Measurements from ENCODE around the gene MTX1. TPM values are rescaled to one million over a fixed set of nuclear protein-coding genes. Genes with fewer than 3 reads are reported as not detected.
A peak's percentile ranks its signal among the peaks of the same experiment; 100 is the strongest.

The MTX1 gene
- total RNA-seq, 1 donor from 2014 or later, result 26.1 TPM

DNA sequence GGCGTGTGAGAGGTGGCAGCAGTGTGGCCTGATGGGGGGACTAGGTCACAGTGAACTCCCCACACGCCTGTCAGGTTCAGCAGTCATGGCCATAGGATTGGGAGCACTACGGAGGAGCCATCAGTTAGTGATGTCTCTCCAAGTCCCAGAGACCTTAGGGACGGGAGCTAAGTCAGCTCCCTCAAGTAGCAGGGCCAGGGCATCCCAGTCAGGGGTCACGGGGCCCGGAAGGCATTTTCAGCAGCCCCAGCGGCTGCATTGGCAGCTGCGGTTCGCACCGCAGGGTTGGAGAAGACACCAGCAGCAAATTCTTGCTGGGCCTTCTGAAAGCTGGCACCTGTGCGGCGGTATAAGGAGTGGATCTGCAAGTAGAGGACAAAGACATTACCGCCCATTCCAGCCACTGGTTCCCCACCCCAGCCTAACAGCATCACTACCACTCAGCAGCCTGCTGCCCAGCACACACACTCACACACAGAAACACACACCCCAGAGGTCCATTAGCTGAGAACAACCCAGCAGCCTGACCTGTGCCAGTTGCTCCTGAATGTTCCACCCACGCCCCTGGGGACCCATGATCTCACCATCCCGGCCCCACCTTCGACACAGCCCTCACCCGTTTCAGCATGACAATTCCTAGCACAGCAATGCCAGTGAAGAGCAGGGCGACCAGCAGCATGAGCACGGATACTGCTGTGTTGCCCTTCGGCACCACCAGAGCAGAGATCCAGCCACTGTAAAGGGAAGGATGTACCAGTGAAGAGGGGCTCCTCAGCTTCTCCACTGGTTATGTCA is 47.8 kb downstream of the MTX1 start:
- Mint-ChIP-seq H3K27ac (ENCODE audit: unreplicated experiment) (peak overlapping the region; percentile 77), H3K4me1 (ENCODE audit: low read depth, unreplicated experiment) (peaks cover 27% of the 10 kb centered on the region), H3K27me3 (ENCODE audit: unreplicated experiment) (peaks cover 11% of the 10 kb centered on the region), H3K4me3 (ENCODE audit: unreplicated experiment) (peak overlapping the region; percentile 83), H3K9me3 (ENCODE audit: unreplicated experiment) (peaks cover 15% of the 10 kb centered on the region), H3K36me3 (ENCODE audit: unreplicated experiment) (peaks cover 12% of the 10 kb centered on the region)
- TF ChIP-seq, protein P1, sequence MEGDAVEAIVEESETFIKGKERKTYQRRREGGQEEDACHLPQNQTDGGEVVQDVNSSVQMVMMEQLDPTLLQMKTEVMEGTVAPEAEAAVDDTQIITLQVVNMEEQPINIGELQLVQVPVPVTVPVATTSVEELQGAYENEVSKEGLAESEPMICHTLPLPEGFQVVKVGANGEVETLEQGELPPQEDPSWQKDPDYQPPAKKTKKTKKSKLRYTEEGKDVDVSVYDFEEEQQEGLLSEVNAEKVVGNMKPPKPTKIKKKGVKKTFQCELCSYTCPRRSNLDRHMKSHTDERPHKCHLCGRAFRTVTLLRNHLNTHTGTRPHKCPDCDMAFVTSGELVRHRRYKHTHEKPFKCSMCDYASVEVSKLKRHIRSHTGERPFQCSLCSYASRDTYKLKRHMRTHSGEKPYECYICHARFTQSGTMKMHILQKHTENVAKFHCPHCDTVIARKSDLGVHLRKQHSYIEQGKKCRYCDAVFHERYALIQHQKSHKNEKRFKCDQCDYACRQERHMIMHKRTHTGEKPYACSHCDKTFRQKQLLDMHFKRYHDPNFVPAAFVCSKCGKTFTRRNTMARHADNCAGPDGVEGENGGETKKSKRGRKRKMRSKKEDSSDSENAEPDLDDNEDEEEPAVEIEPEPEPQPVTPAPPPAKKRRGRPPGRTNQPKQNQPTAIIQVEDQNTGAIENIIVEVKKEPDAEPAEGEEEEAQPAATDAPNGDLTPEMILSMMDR (IDR thresholded peaks at IDR 0.05; ENCODE audit: partially characterized antibody, unreplicated experiment), result no peak
- peak; percentile 62 for DNase-seq

DNA sequence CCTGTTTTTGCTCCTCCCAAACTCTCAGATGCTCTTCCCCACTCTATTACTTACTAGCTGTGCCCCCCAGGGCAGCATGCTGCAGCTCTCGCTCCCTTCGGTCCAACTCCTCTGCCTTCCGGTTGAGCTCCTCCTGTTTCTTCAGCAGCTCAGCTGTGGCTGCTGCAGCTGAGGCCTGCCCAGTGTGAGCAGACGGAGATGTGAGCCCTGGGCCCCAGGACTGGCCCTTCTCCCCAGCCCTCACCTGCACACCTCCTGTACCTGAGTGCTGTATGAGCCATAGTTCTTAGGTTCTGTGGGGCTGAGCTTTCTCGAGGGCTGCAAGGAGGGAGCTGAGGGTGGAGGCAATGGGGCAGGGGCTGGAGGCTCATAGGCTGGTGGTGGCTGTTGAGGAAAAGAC is 51.8 kb downstream of the MTX1 start:
- Mint-ChIP-seq H3K36me3 (ENCODE audit: unreplicated experiment) (peaks cover 17% of the 10 kb centered on the region), H3K4me3 (ENCODE audit: unreplicated experiment) (peak overlapping the region; percentile 57), H3K27me3 (ENCODE audit: unreplicated experiment) (peaks cover 15% of the 10 kb centered on the region), H3K9me3 (ENCODE audit: unreplicated experiment) (peaks cover 21% of the 10 kb centered on the region), H3K27ac (ENCODE audit: unreplicated experiment) (no peak overlapping the region), H3K4me1 (ENCODE audit: low read depth, unreplicated experiment) (peaks cover 23% of the 10 kb centered on the region)
- DNase-seq, result no peak
- TF ChIP-seq, protein P1 (IDR thresholded peaks at IDR 0.05; ENCODE audit: partially characterized antibody, unreplicated experiment), result no peak

GRCh38 chr1:155261493-155261851 is 53.0 kb downstream of the MTX1 start:
- H3K4me1 Mint-ChIP-seq (ENCODE audit: low read depth, unreplicated experiment), result peaks cover 19% of the 10 kb centered on the region
- H3K9me3 Mint-ChIP-seq (ENCODE audit: unreplicated experiment), result peaks cover 19% of the 10 kb centered on the region
- H3K27ac Mint-ChIP-seq (ENCODE audit: unreplicated experiment), result peak overlapping the region; percentile 84
- H3K27me3 Mint-ChIP-seq (ENCODE audit: unreplicated experiment), result peaks cover 13% of the 10 kb centered on the region
- TF ChIP-seq, protein P1 (IDR thresholded peaks at IDR 0.05; ENCODE audit: partially characterized antibody, unreplicated experiment), result peak; percentile 17
- H3K4me3 Mint-ChIP-seq (ENCODE audit: unreplicated experiment), result peak overlapping the region; percentile 97
- peaks cover 16% of the 10 kb centered on the region for H3K36me3 Mint-ChIP-seq (ENCODE audit: unreplicated experiment)
- DNase-seq, result no peak

GRCh38 chr1:155261852-155262673 is 53.6 kb downstream of the MTX1 start, which contains the start of gene SCAMP3:
Gene SCAMP3, minus strand, starts transcription at chr1:155262360. Its CDS starts 209 bp downstream, at chr1:155262151.
- Mint-ChIP-seq H3K27ac (ENCODE audit: unreplicated experiment) (peak within 1 kb of the TSS; percentile 84), H3K9me3 (ENCODE audit: unreplicated experiment) (peaks cover 13% of the 10 kb centered on the region), H3K36me3 (ENCODE audit: unreplicated experiment) (peaks cover 10% of the 10 kb centered on the region), H3K4me3 (ENCODE audit: unreplicated experiment) (peak within 1 kb of the TSS; percentile 97), H3K4me1 (ENCODE audit: low read depth, unreplicated experiment) (peaks cover 13% of the 10 kb centered on the region), H3K27me3 (ENCODE audit: unreplicated experiment) (peaks cover 12% of the 10 kb centered on the region)
- peak; percentile 85 for DNase-seq
- TF ChIP-seq, protein P1 (IDR thresholded peaks at IDR 0.05; ENCODE audit: partially characterized antibody, unreplicated experiment), result no peak
